GM21423 (cell line): Measurements from ENCODE around the gene LENG8.
"Not testable (repeated sequence)": the region's sequence is repeated elsewhere in the genome, so short reads cannot be mapped to it uniquely, and the experiment has no call there.

Experiments used
- ATAC-seq: cut with Tn5 transposase; IDR thresholded peaks from one replicate; pipeline ENCODE4 v1.9.1; 2021; ENCODE audit warnings: mild to moderate bottlenecking, moderate library complexity; ENCODE audit not compliant: unreplicated experiment

LENG8 gene

DNA sequence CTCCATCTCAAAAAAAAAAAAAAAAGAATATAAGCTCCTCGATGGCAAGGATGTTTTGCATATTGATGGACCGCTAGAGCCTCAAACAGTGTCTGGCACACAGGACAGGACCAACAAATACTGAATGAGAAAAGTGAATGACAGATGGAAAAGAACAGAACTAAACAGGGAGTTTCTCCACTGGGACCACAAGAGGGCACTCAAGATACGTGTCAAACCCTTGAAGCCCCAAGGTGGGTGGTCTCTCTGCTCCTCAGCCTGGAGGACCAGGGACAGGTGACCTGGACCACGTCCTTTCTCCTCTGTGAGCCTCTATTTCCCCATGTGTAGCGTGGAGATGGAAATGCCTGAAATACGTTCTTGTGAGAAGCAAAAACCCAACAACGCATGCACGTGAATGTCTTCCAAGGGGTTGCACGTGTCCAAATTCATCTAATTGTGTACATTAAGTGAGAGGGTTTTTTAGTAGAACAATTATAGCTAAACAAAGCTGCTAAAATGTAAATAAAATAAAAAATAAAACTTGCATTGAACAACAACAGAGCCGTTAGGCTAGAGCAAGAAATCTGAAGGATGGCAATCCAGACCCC lies 29.8 kb downstream of the LENG8 start:
- ATAC-seq, result no peak

DNA sequence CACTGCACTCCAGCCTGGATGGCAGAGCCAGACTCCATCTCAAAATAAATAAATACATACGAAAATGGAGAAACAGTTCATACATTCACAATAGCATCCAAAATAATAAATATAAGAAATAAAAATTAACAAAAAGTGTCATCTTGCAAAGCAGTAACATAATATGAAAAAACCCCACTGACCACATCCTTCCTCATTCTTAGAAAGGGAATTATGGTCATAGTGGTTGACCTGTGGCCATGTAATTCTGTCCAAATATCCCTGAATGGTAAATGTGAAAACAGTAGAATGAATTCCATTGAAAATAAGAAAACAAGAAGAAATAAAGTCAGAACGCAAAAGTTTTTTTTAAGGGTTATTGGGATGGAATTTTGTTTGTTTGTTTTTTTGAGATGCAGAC lies 31.1 kb downstream of the LENG8 start:
- ATAC-seq, result no peak

DNA sequence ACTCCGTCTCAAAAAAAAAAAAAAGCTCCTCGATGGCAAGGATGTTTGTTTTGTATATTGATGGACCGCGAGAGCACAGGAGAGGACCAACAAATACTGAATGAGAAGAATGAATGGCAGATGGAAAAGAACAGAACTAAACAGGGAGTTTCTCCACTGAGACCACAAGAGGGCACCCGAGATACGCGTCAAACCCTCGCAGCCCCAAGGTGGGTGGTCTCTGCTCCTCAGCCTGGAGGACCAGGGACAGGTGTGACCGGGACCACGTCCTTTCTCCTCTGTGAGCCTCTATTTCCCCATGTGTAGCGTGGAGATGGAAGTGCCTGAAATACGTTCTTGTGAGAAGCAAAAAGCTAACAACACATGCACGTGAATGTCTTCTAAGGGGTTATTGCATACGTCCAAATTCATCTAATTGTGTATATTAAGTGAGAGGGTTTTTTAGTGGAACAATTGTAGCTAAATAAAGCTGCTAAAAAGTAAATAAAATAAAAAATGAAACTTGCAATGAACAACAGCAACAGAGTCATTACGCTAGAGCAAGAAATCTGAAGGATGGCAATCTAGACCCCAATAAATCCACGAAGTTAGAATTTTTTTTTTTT lies 32.4 kb downstream of the LENG8 start:
- ATAC-seq, result no peak

DNA sequence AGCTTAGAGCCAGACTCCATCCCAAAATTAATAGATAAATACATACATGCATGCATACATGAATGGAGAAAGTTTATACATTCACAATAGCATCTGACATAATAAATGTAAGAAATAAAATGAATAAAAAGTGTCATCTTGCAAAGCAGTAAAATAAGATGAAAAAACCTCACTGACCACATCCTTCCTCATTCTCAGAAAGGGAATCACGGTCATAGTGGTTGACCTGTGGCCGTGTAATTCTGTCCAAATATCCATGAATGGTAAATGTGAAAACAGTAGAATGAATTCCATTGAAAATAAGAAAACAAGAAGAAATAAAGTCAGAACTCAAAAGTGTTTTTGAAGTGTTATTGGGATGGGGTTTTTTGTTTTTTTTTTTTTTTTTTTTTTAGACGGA lies 33.9 kb downstream of the LENG8 start:
- ATAC-seq, result no peak

DNA sequence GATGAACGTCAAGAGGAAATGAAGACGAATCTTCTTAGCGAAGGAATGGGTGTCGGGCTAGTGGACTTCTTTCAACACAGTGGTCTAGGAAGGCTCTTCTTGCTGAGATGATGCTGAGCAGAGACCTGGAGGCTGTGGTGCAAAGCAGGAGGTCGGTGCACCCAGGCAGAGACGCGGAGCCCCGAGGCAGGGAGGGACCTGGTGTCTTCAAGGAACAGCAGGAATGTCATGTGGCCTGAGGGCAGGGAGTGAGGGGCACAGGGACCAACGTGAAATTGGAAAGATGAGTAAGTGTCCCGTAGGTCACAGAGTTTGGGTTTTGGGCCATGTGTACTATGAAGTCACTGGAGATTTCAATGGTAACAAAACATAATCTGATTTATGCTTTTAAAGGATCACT lies 35.5 kb downstream of the LENG8 start:
- ATAC-seq, result no peak

DNA sequence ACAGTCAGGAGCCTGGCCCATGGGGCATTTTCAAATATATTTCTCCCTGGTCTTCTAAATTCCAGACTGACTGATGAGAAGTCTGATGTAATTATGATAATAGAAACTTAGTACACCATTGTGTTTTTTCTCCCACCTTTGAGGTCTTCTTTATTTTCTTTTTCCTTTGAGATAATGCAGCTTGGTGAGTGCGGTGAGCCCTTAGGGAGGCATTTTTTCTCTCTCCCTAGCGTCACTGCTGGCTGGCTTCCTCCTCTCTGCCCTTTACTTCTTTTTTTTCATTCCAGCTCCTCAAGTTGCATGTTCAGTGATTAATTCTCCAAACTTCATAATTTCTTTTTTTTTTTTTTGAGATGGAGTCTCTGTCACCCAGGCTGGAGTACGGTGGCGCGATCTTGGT lies 36.9 kb downstream of the LENG8 start:
- no peak for ATAC-seq

DNA sequence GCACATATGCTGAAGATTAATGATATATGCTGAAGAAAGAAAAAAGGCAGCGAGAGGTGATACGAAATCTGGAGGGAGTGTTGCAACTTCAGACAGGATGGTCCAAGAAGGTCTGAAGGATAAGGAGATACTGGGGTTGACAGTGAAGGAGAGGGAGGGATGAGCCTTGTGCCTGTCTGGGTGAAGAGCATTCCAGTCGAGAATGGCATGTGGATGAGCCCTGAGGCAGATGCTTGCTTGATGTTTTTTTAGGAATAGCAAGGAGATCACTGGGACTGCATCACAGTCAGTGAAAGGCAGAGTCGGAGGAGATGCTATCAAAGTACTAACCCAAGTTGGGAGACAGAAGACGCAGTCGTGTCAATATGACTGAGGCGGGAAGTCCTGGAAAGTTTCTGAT lies 40.3 kb downstream of the LENG8 start:
- ATAC-seq, result no peak

DNA sequence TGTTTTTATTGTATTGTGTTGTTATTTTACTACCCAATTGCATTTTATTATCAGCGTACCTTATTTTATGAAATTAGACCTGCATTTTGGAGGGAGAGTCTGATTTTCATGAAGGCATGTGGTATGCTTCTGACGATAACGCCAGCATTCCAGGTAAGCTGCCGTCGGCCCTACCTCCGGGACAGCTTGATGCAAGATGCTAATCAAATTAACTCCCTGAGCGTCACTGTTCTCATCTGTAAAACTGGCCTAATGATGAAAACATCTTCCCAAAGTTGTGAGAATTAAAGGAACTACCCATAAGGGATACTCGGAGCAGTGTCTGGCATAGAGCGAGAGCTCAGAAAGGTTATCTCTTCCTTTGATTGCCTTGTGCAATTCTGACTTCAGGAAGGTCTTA lies 40.8 kb downstream of the LENG8 start:
- ATAC-seq, result no peak

DNA sequence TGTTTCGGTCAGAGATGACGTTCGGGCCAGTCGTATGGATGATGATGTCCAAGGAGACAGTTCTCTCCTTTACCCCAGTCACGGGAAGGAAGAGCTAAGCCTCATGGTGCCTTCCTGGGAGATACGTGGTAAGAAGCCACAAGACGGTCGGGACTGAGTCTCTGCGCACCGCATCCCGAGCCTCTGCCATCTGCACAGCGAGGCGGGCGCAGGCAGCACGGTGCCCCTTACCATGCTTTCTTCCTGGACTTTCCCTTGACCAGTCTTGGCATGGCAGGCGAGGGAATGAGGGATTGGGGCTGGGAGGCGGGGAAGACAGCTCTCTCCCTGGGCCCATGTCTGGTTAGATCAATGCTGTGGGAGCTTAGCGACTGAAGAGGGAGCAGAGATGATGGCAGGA lies 43.6 kb downstream of the LENG8 start:
- no peak for ATAC-seq

DNA sequence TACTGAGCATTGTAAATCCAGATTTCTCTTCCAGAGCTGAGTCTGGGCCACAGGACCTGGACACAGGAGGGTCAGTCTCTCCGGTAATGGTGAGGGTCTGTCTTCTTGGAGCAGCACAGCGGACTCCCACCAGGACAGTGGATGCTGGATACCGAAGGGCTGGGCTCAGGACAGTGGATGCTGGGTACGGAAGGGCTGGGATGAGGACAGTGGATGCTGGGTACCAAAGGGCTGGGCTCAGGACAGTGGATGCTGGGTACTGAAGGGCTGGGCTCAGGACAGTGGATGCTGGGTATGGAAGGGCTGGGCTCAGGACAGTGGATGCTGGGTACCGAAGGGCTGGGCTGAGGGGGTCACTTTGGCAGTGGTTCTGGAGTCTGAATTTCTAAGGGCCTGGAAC lies 44.1 kb downstream of the LENG8 start:
- ATAC-seq, result not testable (repeated sequence)

DNA sequence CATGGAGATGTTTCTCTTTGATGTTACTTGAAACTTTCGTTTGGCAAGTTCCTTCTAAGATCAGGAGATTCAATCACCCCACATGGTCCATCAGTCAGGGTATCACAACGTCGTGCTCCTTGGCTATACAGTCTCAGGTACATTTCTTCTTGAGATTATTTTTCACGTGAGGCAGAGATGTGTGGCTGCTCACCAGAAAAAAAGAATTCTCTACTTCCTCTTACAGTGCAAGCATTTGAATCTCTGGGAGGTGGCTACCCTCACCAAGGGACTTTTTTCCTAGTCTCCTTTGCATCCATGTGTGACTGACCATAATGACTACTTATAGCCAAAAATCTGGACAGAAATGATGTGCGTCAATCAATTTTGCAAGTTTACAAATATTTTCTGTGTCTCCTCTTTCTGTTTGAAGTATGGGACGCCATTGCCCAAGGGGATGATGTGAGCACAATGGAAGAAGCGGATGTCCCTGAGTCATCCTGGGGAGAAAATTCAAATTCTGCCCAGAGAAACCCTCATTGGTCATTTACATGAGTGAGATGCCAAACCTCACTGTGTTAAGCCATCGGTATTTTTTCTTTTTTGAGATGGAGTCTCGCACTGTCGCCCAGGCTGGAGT lies 45.1 kb downstream of the LENG8 start:
- no peak for ATAC-seq

DNA sequence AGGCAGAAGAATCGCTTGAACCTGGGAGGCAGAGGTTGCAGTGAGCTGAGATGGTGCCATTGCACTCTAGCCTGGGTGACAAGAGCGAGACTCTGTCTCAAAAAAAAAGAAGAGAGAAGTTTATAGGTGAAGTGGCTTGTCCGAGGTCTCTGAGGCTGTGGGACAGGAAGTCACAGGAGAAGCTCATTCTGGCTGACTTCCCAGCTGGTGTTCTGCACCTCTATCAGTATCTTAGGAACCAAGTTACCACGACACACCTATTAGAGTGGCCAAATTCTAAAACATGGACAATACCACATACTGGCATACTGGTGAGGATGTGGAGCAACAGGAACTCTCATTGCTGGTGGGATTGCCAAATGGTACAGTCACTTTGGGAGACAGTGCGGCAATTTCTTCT lies 46.3 kb downstream of the LENG8 start:
- not testable (repeated sequence) for ATAC-seq

DNA sequence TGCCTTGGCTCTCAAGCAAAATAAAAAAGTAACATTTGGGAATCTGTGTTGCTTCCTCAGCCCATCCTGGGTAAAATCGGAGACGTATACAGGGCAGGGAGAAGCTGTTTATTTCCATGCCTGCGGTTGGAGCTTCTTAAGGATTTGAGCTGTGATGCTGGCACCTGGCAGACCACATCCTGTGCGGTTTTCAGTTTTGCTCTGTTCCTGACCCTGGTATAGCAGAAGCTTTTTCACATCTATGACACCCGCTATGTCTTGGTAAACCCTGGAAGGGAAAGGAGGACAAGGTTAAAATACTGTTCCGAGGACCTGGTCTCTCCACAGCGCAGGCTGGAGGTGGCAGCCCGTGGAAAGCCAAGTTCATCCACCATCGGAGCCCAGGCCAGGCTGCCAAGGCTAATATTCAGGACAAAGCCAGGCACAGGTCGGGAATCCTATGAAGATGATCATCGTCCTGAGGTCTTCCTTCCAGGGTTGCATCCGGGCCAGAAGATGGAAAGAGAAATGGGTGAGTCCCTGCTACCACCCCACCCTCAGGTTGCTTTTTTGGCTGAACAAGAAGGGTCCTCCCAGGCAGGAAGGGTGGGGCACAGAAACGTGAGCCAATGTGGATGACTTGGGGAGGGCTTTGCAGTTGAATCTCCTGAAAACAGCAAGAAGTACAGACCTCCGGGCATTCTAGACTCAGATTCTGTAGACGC lies 48.9 kb downstream of the LENG8 start:
- ATAC-seq, result not testable (repeated sequence)

DNA sequence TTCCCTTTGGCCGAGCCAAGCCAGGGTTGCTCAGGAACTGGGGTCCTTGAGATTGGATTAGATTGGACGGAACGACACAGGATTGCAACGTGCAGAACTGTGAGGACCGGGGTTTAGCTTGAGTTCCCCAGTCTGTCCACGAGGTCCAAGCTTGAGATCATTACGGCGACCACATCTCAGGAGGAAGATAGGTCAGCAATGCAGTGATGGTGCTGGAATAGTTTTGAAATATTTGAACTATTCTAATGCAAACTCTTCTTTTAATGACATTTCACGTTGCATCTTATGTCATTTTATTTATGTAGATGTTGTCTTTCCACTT lies 49.4 kb downstream of the LENG8 start:
- not testable (repeated sequence) for ATAC-seq

DNA sequence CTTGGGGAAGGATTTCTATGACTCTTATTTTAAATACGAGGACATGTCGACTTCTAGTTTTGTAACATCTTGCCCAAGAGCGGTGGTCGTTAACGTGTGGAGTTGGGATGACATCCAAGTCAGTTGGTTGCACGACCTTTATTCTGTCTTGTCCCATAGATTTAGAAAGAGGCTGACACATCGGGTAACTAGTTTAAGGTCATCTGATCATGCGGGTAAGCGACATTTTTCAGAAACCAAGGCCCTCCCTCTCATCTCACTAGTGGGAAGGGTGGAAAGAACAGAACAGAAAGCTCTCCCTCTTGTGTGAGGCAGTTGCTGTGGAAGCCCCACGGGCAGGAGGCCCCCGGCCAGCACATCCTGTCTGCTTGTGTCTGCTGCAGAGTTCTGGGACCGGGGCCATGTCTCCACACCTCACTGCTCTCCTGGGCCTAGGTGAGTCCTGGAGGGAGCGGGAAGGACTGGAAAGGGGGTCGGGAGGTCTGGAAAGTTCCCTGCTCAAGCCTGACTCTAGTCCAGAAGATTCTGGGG lies 53.6 kb downstream of the LENG8 start, which contains the start of gene LAIR2:
LAIR2 (plus strand) TSS at position 314 of the 531 bp plus-strand sequence; CDS start at position 402, 88 bp downstream.
- no peak for ATAC-seq

DNA sequence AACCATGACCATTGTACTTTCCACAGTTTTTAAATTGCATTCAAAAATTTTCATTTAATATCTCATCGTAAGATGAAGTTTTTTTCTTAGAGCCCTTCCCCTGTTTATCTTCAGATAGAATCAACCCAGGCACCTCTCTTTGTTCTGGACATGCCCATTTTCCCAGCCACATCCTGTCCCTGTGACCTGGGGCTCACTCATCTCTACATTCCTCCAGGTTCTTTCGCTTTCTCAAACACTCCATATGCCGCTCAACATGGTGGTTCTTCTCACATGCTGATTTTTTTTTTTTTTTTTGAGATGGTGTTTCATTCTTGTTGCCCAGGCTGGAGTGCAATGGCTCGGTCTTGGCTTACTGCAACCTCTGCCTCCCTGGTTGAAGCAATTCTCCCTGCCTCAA lies 56.5 kb downstream of the LENG8 start:
- not testable (repeated sequence) for ATAC-seq

DNA sequence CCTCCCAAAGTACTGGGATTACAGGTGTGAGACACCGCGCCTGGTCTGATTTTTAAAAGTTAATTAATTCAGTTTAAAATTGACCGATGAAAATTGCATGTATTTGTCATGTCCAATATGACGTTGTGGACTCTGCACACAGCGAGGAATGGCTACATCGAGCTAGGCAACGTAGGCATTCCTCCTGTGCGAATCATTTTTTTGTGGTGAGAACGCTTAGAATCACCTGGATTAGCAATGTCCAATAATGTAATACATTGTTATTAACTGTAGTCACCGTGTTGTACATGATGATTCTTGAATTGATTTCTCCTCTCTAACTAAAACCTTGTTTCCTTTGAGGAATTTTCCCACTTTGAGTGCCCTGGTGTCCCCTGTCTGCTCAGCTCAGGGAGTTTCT lies 57.1 kb downstream of the LENG8 start:
- ATAC-seq, result no peak

DNA sequence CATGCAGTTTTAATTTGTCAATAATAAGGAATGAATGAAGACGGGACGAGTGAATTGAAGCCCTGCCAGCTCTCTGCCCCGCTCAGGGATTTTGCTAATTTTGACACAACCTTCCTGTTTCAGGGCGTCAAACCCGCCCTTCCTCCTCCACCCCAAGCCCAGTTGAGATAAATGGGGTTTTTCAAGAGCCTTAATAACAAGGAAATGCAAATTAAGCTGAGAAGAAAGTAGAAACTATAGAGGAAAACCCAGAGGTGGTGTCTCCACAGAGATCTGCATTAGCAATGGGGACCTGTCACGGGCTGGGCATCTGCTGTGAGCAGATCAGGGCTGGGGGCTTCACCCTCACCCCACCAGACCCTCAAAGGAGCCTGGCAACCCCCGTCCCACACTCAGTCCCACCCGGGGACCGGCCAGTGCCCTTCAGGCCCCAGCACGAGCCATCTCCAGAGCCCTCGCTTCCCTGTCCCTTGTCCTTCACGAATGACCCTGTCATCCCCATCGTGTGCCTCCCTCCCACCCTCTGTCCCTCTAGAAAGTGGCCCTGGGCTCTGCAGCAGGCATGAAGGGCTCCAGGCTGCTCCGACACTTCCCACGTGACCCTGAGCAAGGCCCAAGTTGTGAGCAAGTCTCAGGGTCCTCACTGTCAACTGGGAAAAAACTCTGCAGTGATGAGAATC lies 58.2 kb downstream of the LENG8 start:
- not testable (repeated sequence) for ATAC-seq

DNA sequence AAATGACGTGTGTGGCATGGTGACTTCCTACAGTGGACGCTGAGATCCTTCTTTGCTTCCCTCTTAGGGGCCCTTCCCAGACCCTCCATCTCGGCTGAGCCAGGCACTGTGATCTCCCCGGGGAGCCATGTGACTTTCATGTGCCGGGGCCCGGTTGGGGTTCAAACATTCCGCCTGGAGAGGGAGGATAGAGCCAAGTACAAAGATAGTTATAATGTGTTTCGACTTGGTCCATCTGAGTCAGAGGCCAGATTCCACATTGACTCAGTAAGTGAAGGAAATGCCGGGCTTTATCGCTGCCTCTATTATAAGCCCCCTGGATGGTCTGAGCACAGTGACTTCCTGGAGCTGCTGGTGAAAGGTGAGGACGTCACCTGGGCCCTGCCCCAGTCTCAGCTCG lies 58.8 kb downstream of the LENG8 start:
- ATAC-seq, result no peak

DNA sequence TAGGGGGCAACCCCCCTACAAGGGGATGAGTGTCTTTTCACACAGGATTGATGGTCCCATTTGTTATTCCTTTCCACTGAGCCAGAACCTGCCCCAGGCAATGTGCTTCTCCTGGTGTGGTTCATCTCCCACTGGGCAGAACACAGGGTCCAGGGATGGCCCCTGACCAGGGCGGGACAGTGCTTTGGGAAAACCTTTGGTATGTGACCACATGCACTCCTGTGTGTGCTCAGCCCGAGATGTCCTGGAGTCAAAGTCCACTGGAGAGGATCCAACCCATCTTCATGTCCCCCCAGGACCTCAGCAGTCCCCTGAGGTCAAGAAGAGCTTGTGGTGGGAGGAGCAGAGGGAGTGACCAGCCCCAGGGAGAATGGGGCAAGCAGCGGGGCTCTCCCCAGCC lies 59.5 kb downstream of the LENG8 start:
- ATAC-seq, result not testable (repeated sequence)
